ENCODE results near the gene ADPRS.

ADPRS gene

DNA sequence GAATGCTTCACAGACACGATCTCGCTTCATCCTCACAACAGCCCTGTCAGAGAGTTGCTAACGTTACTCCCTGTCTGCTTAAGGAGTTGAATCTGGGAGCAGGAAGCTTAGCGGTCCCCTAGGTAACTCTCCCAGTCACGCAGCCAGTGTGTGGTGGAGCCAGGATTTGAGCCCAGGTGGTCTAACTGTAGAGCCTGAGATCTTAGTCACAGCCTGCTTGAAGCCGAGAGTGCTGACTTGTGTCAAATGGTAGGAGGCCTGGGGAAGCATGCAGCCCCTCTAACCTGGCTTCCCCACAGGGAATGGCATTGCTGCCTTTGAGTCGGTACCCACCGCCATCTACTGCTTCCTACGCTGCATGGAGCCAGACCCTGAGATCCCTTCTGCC, 4.1 kb downstream of the ADPRS start:
- no peak for TF ChIP-seq CTCF (IDR thresholded peaks at IDR 0.05; ENCODE audit: insufficient read depth, missing control alignments)
- no peak for FAIRE-seq
- no peak for DNase-seq (ENCODE audit: insufficient read length, low spot score)

DNA sequence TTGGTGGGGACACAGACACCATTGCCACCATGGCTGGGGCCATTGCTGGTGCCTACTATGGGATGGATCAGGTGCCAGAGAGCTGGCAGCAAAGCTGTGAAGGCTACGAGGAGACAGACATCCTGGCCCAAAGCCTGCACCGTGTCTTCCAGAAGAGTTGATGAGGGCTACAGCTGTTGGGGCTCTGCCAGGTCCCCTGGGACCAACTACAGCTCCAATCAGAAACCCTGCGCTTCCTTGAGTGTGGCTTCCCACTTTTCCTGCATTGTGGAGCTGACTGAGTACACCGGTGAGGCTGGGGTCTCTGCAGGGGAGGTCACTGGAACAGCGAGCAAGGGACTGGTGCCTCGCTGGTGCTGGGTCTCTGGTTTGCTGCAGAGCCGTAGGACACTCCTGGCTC, 4.5 kb downstream of the ADPRS start:
- no peak for DNase-seq (ENCODE audit: insufficient read length, low spot score)
- FAIRE-seq = no peak
- TF ChIP-seq CTCF (IDR thresholded peaks at IDR 0.05; ENCODE audit: insufficient read depth, missing control alignments) = no peak

DNA sequence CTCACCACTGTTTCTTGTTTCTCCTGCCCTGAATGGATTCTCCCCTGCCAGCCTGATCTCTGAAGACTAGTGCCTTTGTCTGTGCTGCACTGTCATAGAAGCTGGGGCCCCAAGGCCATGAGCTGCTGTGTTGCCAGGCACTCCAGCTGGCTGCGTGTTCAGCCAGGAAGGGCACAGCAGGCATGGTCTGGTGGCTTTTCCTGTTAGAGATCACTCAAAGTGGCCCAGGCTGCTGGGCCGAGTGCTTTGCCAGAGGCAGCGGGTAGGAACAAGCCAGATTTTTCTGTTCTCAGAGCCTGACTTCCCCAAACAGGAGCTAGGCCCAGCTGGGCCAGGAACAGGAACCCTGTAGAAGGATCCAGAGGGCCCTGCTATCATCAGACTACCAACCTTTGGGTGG, 5.2 kb downstream of the ADPRS start:
- TF ChIP-seq CTCF (IDR thresholded peaks at IDR 0.05; ENCODE audit: insufficient read depth, missing control alignments) = no peak
- DNase-seq (ENCODE audit: insufficient read length, low spot score) (no peak), FAIRE-seq (no peak)

- FAIRE-seq (no peak), DNase-seq (ENCODE audit: insufficient read length, low spot score) (no peak)
- no peak for TF ChIP-seq CTCF (IDR thresholded peaks at IDR 0.05; ENCODE audit: insufficient read depth, missing control alignments)
Observed at GRCh38 chr1:36094621-36095061, 5.9 kb downstream of the ADPRS start.

- no peak for DNase-seq (ENCODE audit: insufficient read length, low spot score)
- no peak for TF ChIP-seq CTCF (IDR thresholded peaks at IDR 0.05; ENCODE audit: insufficient read depth, missing control alignments)
- no peak for FAIRE-seq
Observed at GRCh38 chr1:36095760-36096405, 7.2 kb downstream of the ADPRS start.

- FAIRE-seq = no peak
- no peak for TF ChIP-seq CTCF (IDR thresholded peaks at IDR 0.05; ENCODE audit: insufficient read depth, missing control alignments)
- DNase-seq (ENCODE audit: insufficient read length, low spot score) = no peak
Observed at GRCh38 chr1:36096500-36097432, 8.1 kb downstream of the ADPRS start.
